Skeletal muscle cell (primary cell): Measurements from ENCODE around the gene PRR5L.

Experiments used
- DNase-seq: peaks from one replicate; pipeline ENCODE4 v3.0.0-alpha.2; 2010; ENCODE audit warnings: low read depth
- H3K4me3 ChIP-seq: 2 replicates; pipeline ENCODE4 v1.5.1; 2011; ENCODE audit warnings: low read depth, mild to moderate bottlenecking, control low read depth, low read length, moderate library complexity

PRR5L gene

GRCh38 chr11:36349351-36350136 is 53.5 kb downstream of the PRR5L start:
- DNase-seq: no peak
- no peak overlapping the region for H3K4me3 ChIP-seq

GRCh38 chr11:36350137-36350513 is 54.0 kb downstream of the PRR5L start:
- no peak for DNase-seq
- no peak overlapping the region for H3K4me3 ChIP-seq

- no peak overlapping the region for H3K4me3 ChIP-seq
- DNase-seq: no peak
Observed at GRCh38 chr11:36352922-36353321, 56.8 kb downstream of the PRR5L start.

- no peak for DNase-seq
- no peak overlapping the region for H3K4me3 ChIP-seq
Observed at GRCh38 chr11:36354221-36355003, 58.3 kb downstream of the PRR5L start.

GRCh38 chr11:36356201-36356600 is 60.1 kb downstream of the PRR5L start:
- no peak overlapping the region for H3K4me3 ChIP-seq
- no peak for DNase-seq

- no peak for DNase-seq
- H3K4me3 ChIP-seq: no peak overlapping the region
Observed at GRCh38 chr11:36357831-36358230, 61.7 kb downstream of the PRR5L start.

GRCh38 chr11:36358436-36358835 is 62.3 kb downstream of the PRR5L start:
- no peak overlapping the region for H3K4me3 ChIP-seq

GRCh38 chr11:36360318-36360717 is 64.2 kb downstream of the PRR5L start:
- no peak overlapping the region for H3K4me3 ChIP-seq
- DNase-seq: no peak

More at GRCh38 chr11:36358436-36358835, 62.3 kb downstream of the PRR5L start:
- DNase-seq: no peak

GRCh38 chr11:36360826-36361415 is 64.8 kb downstream of the PRR5L start:
- H3K4me3 ChIP-seq: no peak overlapping the region
- no peak for DNase-seq

- H3K4me3 ChIP-seq: peak overlapping the region; percentile 10
- no peak for DNase-seq
Observed at GRCh38 chr11:36361472-36361871, 65.4 kb downstream of the PRR5L start.

GRCh38 chr11:36361901-36362391 is 65.9 kb downstream of the PRR5L start:
- peak overlapping the region; percentile 10 for H3K4me3 ChIP-seq
- DNase-seq: peak; percentile 78

GRCh38 chr11:36362902-36363301 is 66.8 kb downstream of the PRR5L start:
- no peak for DNase-seq

GRCh38 chr11:36363361-36364268 is 67.5 kb downstream of the PRR5L start:
- DNase-seq: no peak

More at GRCh38 chr11:36362902-36363301, 66.8 kb downstream of the PRR5L start:
- H3K4me3 ChIP-seq: no peak overlapping the region

GRCh38 chr11:36364551-36365325 is 68.7 kb downstream of the PRR5L start:
- no peak overlapping the region for H3K4me3 ChIP-seq

More at GRCh38 chr11:36363361-36364268, 67.5 kb downstream of the PRR5L start:
- H3K4me3 ChIP-seq: no peak overlapping the region

GRCh38 chr11:36365907-36366306 is 69.8 kb downstream of the PRR5L start:
- no peak for DNase-seq
- H3K4me3 ChIP-seq: no peak overlapping the region

More at GRCh38 chr11:36364551-36365325, 68.7 kb downstream of the PRR5L start:
- no peak for DNase-seq

GRCh38 chr11:36367806-36368680 is 72.0 kb downstream of the PRR5L start:
- no peak for DNase-seq
- no peak overlapping the region for H3K4me3 ChIP-seq

GRCh38 chr11:36371181-36371580 is 75.1 kb downstream of the PRR5L start:
- DNase-seq: no peak
- no peak overlapping the region for H3K4me3 ChIP-seq
